Stimulated activated CD8-positive, alpha-beta memory T cell treated with anti-CD3 and anti-CD28 coated beads, Interleukin-15, amount 100 ng/mL, for 24 hours (primary cell): ENCODE measurements around the gene CACTIN.
"Not testable (repeated sequence)": the region's sequence is repeated elsewhere in the genome, so short reads cannot be mapped to it uniquely, and the experiment has no call there.

Source experiments
- DNase-seq: peaks from one replicate; pipeline ENCODE4 v3.0.0-alpha.2; 2020; ENCODE audit warnings: low read depth

Gene CACTIN

DNA sequence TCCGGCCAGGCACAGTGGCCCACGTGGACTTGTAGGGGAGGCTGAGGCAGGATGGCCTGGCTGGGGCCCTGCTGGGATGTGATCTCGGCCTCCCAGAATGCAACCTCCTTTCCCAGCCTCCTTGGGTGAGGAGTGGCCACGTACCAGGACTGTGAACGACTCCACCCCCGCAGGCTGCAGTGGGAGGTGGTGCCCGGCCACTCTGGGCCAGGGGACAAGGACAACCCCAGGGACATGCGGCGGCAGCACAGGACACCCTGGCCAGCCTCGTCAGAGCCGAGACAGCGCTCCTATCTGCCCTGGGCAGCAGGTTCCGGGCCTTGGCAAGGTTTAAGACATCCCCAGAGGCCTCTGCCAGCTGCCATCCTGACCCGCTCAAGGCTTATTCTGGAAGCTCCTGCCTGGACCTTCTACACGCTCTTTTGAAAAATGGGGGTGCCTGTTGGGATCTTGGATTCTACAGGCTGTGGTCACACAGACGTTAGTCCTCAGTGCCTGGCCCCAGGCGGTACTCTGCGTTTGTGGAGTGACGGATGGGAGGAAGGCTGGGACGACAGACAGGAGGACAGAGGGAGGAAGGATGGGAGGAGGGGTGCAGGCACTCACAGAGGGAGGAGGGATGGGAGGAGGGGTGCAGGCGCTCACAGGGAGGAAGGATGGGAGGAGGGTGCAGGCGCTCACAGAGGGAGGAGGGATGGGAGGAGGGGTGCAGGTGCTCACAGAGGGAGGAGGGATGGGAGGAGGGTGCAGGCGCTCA, 19.9 kb upstream of the CACTIN start:
- no peak for DNase-seq

DNA sequence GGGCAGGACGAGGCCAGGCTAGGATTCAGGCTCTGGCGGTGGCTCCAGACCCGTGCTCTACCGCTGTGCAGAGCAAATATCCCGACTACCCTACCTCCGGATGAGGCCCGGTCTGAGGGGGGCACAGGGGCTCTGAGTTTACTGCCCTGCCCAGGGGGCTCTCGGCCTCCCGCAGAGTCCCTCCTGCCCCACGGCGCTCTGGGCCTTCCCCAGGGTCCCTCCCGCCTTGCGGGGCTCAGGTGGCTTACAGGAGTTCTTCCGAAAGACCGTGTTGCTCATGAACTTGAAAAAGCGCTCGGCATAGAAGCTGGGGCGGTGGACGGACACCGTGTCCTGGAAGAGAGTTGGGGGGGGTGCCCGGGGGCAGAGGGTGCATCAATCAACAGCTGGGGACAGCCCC, 19.1 kb upstream of the CACTIN start:
- no peak for DNase-seq

DNA sequence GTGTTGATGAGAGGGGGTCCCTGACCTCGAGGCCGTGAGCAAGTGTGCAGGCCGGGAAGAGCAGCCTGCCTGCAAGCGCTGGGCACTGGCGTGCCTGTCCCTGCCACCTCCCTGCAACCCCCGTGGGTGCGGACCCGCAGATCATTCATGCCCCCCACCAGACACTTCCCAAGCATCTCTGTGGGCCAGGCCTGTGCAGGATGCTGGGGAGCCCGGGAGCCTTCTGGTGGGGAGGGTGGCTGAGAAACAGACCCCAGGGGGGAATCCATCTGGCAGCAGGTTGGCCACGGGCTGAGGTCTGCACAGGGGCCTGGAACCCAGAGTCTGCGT, 18.4 kb upstream of the CACTIN start:
- no peak for DNase-seq

DNA sequence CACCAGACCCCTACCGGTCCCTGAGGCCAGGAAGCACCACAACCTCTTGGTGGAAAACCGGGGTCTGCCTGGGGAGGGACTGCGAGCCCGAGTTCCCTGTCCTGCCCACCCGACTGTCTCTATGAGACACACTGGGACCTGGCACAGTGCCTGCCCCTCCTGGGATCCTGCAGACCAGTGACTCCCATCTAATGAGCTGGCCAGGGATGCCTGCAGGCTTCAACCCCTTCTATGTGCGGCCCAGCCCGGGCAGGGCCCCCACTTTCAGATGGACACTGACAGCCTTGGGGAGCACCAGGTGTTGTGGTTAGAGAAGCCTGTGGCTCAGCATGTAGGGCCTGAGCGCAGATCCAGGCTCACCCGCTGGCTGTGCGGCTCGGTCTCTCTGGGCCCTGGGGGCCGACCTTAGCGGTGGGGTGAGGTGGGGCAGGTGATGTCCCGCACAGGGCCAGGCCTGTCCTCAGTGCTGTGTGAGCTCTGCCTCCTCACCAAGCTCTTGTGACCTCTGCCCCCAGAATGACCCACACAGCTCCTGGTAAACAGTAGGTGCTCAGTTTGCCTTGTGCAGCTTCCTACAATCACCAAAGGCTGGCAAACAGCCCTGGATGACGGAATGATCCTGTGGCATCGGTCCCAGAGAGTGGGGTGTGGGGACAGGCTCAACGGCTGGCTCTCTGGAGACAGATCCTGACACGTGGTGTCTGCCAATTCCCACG, 17.9 kb upstream of the CACTIN start:
- DNase-seq: no peak

DNA sequence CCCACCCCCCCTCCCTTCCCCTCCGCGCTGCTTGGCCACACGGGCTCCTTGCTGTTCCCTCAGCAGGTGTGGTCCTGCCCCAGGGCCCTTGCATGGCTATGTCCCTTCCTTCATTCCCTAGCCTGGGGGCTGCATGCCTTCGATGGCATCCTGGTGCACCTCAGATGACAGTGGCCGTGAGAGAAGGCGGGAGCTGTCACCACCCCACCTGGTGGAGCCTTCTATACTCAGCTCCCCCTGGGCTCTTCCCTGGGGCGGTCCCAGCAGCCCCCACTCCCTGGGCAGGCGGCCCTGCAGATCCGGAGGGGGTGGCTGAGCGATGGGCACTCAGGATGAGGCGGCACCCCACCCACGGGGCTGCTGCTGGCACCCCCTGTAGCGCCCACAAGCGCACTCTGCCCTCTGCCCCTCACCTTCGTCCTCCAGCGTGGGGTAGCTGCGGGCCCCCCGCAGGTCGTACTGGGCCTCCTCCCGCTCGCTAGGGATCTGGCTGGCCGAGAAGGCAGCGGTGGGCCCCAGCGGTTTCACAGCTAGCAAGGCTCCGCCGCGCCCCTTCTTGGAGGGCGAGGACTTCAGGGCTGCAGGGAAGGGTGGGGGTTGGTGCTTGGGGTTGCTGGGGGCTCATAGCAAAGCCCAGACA, 17.2 kb upstream of the CACTIN start:
- DNase-seq: no peak

DNA sequence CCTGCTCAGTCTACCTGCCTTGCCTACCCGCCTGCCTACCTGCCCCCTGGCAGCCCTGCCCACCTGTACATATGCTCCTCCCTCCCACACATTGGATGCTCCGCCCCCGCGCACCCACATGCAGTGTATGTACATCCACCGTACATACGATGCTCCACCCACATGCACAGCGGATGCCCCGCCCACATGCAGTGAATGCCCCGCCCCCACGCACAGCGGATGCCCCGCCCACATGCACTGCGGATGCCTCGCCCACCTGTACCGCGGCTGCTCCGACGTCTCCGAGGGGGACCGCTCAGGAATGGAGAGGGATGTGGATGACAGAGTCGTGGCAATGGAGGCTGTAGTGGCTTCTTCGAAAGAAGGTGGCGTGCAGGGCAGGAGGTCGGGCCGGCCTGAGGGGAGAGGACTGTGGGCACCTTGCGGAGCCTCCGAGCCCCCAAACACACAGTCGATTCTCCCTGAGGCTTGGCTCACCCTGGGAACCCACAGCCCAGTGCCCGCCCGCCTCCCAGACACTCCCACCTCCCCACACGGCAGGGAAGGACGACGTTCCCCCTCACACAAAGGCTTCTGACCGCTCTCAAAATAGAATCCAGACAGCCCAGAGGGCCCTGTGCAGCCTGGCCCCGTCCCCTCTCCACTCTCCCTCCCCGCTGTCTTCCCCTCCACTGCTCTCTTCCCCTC, 16.5 kb upstream of the CACTIN start:
- DNase-seq: no peak

DNA sequence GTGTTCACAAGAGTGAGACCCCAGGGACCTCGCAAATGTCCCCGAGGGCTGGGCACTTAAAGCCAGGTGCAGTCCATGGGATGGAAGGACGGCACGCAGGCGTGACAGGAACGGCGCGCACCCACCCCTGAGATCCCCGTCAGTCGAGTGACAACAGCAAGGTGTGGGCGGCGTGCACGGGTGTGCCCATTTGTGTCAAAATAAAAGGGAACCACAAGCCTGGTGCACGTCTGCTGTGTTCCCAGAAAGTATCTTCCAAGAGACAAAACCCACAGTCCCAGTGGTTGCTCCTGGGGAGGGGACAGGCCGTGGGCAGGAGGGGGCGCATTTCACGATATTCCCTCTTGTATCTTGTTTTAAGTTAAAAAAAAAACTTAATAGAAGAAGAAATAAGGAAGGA, 15.7 kb upstream of the CACTIN start:
- DNase-seq: no peak

DNA sequence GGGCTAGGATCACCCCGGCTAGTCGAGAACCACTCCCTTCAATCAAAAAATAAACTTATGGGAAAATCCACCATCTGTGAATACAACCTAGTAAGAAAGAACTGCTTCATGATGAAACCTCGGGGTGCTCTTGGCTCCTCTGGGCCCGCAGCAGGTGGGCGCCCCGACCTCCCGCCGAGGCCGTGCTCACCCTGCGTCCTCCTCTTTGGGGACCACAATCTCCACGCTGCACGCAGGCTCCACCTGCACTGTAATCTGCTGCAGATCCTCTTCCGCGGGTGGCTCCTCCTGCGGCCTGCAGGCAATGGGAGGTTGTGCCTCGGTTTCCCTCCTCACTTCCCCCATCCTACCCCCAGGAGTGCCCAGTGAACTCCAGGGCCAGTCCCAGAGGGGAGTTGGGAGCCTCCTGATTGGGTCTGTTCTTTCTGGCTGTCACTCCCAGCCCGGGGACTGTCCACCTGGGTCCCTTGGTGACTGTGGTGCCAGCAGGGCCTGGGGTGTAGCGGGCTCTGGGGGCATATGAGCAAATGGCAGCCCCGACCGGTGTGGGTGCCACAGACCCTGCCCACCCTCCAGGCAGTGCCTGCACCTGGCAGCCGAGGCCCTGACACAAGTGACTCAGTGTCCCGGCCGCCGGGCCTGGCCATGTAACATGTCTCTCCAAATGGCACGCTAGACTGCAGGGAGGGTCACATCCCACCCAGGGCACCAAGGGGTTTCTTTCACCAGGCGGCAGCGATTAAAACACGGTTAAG, 15.1 kb upstream of the CACTIN start:
- no peak for DNase-seq

DNA sequence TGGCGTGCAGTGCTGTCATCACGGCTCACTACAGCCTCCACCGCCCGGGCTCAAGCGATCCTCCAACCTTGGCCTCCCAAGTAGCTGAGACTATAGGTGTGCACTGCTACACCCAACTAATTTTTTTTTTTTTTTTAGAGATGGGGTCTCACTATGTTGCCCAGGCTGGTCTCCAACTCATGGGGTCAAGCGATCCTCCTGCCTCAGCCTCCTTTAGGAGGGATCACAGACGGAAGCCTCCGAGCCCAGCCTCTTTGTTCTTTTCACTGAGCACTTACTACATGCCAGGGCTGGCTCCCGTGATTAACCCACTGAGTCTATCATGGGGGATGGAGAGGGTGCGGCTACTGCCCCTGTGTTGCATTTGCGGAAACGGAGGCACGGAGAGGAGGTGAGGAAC, 12.9 kb upstream of the CACTIN start:
- no peak for DNase-seq

DNA sequence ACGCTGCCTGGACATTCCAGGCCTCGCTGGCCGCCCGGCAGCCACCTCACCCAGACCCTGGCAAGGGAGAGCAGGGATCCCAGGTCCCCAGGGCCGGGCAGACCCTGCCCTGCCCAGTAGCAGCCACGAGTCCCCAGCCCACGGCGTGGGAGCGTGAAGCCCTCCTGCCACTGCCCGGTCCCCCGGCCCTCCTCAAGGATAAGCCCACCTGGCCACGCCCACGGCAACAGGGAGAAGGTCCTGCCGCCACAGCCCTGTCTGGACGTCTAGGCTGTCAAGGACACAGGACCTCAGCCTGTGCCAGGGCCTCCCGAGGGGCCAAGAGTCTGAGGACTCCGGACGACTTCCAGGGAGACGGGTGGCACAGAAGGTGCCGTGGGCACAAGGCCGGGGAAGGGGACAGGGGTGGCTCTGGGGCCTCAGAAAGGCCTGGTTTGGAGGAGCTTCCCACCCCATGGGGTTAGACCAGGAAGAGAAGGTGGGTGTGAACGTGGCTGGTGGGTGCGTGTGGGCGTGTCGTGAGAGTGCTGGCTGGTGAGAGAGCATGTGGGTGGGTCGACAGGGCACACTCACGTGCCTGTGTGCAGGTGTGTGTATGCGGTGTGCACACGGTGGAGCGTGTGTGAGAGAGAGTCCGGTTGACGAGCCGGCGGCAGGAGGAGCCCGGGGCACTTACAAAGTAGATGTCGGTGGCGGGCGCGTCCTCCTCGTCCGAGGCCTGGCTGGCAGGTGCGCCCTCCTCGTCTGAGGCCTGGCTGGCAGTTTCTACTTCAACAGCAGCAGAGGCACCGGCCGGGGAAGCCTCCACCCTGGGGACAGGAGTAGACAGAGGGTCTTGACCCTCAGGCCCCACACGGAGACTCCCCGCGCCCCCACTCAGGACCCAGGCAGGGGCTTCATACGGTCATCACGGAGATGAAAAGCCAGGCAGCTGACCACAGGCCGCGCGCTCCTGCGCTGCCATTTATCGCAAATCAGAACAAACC, 11.9 kb upstream of the CACTIN start:
- no peak for DNase-seq

DNA sequence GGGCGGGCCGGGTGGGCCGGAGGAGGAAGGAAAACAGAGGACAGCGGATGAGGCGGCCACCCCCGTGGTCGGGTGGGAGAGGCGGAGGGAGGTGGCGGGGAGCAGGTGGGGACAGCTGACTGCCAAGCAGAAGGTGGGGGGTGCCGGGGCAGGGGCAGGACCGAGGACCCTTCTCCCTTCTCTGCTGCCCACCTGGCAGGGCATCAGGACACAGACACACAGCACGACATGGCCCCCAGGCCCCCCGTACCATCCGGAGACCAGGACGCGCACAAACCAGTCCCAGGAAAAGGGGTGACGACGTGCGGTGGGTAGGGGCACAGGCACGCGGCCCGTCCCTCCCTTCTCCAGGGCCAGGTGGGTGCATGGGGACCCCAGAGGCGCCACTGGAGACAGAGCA, 11.0 kb upstream of the CACTIN start:
- DNase-seq: no peak

DNA sequence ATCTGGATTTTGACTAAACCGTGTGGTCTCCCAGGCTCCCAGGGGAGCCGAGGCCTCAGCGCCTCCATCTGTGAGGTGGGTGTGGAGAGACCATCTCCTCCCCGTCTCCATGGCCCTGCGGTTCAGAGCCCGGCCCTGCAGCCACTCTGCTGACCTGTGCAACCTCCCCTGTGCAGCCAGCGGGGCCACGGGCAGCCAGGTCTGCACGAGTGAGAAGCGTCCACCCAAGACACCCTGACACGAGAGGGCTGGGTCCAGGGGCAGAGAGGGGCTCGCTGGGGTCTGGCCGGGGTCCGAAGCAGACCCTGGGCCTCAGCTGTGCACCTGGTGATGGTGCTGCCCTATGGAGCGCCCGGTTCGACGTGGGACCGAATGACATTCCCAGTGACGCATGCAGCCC, 10.4 kb upstream of the CACTIN start:
- DNase-seq: no peak

DNA sequence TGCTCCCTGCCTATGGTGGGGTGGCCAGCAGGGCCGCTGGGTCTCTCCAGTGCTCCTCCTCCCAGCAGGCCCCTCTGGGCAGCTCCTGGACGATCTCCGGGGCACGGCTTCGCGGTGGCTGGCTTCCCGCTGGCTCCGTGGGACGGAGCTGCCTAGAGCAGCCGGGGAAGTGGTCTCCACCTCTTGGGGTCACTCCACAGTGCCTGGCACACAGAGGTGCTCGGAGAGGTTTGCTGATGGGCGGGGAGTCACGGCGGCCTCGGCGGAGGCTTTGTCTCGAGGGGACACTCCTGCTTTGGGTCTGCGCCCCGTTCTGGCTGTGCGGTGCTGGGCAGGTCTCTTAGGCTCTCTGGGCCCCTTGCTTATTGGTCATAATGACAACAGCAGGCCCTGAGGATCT, 9.9 kb upstream of the CACTIN start:
- no peak for DNase-seq

DNA sequence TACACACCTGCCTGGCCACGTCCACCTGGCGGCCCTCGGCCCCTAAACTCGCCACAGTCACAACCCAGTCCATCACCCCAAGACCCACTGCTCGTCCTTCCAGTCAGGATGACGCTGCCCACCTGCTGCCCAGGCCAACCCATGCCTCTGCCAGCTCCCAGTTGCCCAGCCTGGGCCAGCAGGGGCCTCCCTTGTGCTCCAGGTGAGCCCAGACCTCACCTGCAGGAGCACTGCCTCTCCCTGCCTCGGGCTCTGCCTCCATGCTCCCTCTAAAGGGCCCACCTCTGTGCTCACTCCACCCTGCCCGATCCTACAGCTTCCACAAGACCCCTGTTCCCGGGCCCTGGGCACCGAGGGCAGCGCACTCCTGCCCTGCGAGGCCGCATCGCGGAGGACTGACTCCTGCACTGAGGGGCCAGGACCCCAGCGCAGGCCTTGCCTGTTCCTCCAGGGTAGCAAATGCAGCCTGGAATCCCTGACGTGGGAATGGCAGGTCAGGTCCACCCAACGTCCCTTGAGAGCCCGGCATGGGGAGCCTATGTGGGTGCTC, 8.0 kb upstream of the CACTIN start:
- DNase-seq: no peak

DNA sequence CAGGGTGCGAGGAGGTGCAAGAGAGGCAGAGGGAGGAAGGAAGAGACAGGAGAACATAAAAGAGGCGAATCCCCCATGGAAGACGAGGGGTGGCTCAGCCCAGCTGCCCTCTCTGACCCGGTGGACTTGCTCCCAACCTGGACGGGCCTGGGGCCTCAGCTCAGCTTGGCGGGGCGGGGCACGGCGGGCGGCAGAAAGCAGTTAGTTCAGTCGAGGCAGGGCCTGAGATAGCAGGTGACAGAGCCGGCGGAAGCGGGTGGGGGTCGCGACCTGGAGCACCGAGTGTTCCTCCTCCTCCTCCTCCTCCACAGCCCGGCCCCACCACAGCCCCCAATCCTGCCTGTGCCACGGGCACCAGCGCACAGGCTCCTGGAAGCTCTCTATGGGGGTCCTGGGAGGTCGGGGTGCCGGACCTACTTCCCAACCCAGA, 7.0 kb upstream of the CACTIN start:
- no peak for DNase-seq

DNA sequence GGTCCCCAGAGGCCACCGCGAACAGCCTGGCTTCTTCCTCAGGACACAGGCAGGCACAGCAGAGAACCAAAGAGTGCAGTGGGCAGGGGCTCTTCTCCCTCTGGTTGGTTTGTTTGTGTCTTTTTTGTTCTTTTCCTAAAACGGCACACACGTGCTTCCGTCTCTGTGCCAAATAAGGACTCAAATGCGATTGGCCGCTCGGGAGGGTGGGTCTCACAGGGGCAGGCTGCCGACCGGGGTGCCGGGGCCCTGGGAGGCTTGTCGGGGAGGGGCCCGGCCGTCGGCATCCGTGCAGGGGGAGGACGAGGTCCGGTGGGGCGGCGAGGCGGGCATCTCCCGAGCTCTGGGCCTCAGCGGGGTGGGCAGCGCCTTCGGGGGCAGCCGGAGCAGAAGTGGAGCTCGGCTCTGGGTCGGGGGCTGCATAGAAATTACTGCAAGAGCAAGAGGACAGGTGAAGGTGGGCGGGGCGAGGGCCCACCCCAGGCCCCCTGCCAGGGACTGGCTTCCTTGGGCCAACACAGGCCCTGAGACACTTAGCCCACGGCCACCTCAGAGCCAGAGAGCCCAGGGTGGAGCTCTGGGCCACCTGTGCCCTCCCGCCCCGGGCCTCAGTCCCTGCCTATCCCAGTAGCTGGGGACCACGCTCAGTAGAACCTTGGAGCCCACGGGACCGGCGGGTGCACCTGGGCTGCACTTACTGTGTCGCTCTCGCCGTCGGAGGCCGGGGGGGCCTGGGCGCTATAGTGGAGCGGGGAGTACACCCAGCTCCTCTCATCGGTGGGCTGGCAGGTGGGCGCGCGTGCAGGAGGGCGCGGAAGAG, 6.4 kb upstream of the CACTIN start:
- DNase-seq: no peak

DNA sequence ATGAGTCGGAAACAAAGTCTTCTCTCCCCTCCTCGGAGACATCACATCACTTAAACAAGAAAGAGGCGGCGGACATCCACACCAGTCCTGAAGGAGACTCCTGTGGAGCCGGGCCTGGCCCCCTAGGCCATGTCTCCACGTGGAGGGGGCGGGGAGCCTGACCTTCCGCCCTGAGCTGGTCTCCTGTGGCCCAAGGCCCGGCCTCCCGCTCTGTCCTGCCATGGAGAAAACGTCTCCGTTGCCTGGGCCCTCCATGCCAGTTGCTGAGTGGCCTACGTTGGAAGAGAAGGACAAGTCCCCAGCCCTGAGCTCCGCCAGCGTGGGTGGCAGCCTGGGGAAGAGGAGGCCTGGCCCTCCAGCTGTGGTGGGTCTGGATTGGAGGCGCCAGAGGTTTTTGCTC, 5.5 kb upstream of the CACTIN start:
- no peak for DNase-seq

DNA sequence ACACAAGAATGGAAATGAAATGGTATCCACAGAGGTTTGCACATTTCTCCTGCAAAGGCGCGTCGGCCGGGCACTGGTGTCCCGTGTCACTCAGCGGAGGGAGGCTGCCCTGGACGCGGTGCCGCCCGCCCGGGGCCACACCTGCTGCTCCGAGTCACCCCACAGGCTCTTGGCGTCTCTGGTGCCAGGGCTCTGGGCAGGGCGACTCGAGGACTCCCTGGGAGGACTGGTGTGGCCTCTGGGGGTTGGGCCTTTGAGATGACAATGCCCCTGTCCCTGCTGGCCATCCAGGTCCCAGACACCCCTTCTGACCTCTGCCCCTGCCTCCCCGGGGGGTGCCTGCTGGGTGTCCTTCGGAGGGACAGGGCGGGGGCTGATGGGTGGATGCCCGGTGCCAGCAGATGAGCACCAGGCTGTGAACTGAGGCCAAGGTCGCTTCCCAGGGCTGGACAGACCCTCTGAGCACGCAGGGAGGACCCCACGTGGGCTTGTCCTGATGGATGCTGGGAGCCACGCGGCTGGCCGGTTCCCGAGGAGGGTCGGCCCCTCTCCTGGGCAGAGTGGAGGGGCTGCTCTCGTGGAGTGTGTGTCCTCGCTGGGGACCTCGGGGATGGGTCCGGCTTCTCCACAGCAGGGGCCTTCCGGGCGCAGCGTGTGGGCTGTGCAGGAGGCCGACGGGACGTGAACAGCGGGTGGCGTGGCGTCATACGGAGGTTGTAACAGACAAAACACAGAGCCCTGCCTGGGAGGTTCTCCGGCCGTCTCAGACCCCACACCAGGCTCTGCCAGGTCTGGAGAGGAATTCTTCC, 4.7 kb upstream of the CACTIN start:
- DNase-seq: no peak

DNA sequence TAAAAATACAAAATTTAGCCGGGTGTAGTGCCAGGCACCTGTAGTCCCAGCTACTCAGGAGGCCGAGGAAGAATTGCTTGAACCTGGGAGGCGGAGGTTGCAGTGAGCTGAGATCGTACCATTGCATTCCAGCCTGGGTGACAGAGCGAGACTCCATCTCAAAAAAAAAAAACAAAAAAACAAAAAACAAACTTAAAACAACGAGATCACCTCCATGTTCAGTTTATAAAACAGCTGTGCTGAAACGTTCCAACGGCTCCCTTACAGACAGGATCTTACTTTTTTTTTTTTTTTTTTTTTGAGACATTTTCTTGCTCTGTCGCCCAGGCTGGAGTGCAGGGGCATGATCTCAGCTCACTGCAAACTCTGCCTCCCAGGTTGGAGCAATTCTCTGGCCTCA, 2.2 kb upstream of the CACTIN start:
- DNase-seq: not testable (repeated sequence)
